SK-N-SH (cell line): Measurements from ENCODE around the gene EDEM3.

Source experiments
- EP300 ChIP-seq, 2 experiments: IDR thresholded peaks; 2 replicates each; pipeline versions ENCODE4 v1.4.0 to v1.6.1; 2012; ENCODE audit warnings: borderline replicate concordance in 1 of 2, low read depth in 1 of 2, low read length in 1 of 2
- MXI1 ChIP-seq: IDR thresholded peaks from 2 replicates; pipeline ENCODE4 v1.6.1; 2012; ENCODE audit warnings: mild to moderate bottlenecking, low read depth, low read length, improper control_type of control experiment
- POLR2AphosphoS5 ChIP-seq: IDR thresholded peaks from 2 replicates; pipeline ENCODE4 v1.6.1; 2012; ENCODE audit warnings: low read depth, low read length
- RAD21 ChIP-seq: IDR thresholded peaks from 2 replicates; pipeline ENCODE4 v1.6.1; 2012; ENCODE audit warnings: mild to moderate bottlenecking, low read length
- RXRA ChIP-seq: IDR thresholded peaks from 2 replicates; pipeline ENCODE4 v1.4.0; 2012; ENCODE audit warnings: low read depth, mild to moderate bottlenecking, borderline replicate concordance
- TF ChIP-seq, protein P1 (sequence below): fragments of 200-600 bp; sonication (generic); IDR thresholded peaks from 2 replicates; pipeline ENCODE4 v1.6.1; 2017; ENCODE audit warnings: antibody characterized with exemption, mild to moderate bottlenecking, moderate library complexity
- TF ChIP-seq, protein P2 (sequence below): IDR thresholded peaks from 2 replicates; pipeline ENCODE4 v1.6.1; 2012; ENCODE audit warnings: mild to moderate bottlenecking, low read depth, low read length, moderate library complexity
- TF ChIP-seq, protein P3 (sequence below): IDR thresholded peaks from 2 replicates; pipeline ENCODE4 v1.4.0; 2012; ENCODE audit warnings: low read depth
- TF ChIP-seq, protein P4 (sequence below): IDR thresholded peaks from 2 replicates; pipeline ENCODE4 v1.4.0; 2012; ENCODE audit warnings: low read depth, borderline replicate concordance
- TF ChIP-seq, protein P5 (sequence below): fragments of 150-350 bp; IDR thresholded peaks from 2 replicates; pipeline ENCODE4 v1.6.1; 2017; ENCODE audit warnings: antibody characterized with exemption, low read length, low read depth, borderline replicate concordance

DNA sequence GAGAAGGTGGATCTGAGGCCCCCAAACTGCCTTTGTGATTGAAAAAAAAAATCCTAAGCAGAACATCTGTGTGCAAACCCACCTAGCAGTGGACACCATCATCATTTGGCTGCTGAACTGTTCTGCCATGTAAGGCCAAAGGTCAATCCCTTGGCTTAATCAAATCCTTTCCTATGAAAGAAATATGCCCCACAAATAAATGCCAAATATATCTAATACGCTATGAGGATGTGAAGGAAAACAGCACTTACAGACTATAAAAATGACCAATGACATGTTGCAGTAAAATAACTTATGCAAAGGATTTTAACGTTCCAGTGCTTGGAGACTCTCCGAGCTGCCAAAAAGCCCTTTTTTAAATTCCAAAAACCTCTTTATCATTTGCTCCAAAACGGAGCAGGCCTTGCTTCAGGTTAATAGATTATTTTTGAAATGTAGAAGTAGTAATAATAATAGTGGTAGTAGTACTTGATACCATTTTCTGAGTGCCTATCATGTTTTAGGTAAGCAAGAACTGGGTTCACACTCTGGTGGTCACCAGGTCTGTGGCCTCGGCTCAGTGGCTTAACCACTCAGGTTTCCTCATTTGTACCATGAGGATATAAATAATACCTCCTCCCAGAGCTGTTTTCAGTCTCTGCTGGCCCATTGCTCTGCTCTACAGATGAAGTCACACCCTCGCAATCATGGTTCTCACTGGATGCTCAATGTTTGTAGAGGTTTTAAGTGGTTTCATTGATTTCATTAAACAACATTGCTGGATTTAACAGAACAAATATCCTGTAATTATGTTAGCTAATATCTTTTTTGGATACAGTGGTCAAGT lies 47.9 kb upstream of the EDEM3 start:
- TF ChIP-seq POLR2AphosphoS5 (no peak), RAD21 (no peak), MXI1 (no peak), RXRA (no peak), EP300 (IDR thresholded peaks at IDR 0.05; ENCODE audit: borderline replicate concordance in 1 of 2, low read depth in 1 of 2, low read length in 1 of 2) (no peak)
- TF ChIP-seq, protein P1, sequence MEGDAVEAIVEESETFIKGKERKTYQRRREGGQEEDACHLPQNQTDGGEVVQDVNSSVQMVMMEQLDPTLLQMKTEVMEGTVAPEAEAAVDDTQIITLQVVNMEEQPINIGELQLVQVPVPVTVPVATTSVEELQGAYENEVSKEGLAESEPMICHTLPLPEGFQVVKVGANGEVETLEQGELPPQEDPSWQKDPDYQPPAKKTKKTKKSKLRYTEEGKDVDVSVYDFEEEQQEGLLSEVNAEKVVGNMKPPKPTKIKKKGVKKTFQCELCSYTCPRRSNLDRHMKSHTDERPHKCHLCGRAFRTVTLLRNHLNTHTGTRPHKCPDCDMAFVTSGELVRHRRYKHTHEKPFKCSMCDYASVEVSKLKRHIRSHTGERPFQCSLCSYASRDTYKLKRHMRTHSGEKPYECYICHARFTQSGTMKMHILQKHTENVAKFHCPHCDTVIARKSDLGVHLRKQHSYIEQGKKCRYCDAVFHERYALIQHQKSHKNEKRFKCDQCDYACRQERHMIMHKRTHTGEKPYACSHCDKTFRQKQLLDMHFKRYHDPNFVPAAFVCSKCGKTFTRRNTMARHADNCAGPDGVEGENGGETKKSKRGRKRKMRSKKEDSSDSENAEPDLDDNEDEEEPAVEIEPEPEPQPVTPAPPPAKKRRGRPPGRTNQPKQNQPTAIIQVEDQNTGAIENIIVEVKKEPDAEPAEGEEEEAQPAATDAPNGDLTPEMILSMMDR, result no peak
- TF ChIP-seq, protein P2, sequence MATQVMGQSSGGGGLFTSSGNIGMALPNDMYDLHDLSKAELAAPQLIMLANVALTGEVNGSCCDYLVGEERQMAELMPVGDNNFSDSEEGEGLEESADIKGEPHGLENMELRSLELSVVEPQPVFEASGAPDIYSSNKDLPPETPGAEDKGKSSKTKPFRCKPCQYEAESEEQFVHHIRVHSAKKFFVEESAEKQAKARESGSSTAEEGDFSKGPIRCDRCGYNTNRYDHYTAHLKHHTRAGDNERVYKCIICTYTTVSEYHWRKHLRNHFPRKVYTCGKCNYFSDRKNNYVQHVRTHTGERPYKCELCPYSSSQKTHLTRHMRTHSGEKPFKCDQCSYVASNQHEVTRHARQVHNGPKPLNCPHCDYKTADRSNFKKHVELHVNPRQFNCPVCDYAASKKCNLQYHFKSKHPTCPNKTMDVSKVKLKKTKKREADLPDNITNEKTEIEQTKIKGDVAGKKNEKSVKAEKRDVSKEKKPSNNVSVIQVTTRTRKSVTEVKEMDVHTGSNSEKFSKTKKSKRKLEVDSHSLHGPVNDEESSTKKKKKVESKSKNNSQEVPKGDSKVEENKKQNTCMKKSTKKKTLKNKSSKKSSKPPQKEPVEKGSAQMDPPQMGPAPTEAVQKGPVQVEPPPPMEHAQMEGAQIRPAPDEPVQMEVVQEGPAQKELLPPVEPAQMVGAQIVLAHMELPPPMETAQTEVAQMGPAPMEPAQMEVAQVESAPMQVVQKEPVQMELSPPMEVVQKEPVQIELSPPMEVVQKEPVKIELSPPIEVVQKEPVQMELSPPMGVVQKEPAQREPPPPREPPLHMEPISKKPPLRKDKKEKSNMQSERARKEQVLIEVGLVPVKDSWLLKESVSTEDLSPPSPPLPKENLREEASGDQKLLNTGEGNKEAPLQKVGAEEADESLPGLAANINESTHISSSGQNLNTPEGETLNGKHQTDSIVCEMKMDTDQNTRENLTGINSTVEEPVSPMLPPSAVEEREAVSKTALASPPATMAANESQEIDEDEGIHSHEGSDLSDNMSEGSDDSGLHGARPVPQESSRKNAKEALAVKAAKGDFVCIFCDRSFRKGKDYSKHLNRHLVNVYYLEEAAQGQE, result no peak
- TF ChIP-seq, protein P3, sequence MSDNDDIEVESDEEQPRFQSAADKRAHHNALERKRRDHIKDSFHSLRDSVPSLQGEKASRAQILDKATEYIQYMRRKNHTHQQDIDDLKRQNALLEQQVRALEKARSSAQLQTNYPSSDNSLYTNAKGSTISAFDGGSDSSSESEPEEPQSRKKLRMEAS, result no peak
- TF ChIP-seq, protein P4, sequence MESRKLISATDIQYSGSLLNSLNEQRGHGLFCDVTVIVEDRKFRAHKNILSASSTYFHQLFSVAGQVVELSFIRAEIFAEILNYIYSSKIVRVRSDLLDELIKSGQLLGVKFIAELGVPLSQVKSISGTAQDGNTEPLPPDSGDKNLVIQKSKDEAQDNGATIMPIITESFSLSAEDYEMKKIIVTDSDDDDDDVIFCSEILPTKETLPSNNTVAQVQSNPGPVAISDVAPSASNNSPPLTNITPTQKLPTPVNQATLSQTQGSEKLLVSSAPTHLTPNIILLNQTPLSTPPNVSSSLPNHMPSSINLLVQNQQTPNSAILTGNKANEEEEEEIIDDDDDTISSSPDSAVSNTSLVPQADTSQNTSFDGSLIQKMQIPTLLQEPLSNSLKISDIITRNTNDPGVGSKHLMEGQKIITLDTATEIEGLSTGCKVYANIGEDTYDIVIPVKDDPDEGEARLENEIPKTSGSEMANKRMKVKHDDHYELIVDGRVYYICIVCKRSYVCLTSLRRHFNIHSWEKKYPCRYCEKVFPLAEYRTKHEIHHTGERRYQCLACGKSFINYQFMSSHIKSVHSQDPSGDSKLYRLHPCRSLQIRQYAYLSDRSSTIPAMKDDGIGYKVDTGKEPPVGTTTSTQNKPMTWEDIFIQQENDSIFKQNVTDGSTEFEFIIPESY, result no peak
- TF ChIP-seq, protein P5, sequence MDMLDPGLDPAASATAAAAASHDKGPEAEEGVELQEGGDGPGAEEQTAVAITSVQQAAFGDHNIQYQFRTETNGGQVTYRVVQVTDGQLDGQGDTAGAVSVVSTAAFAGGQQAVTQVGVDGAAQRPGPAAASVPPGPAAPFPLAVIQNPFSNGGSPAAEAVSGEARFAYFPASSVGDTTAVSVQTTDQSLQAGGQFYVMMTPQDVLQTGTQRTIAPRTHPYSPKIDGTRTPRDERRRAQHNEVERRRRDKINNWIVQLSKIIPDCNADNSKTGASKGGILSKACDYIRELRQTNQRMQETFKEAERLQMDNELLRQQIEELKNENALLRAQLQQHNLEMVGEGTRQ, result no peak
